Measurements from ENCODE around the gene AMT.
"Not testable (repeated sequence)": the region's sequence is repeated elsewhere in the genome, so short reads cannot be mapped to it uniquely, and the experiment has no call there.

AMT gene

DNA sequence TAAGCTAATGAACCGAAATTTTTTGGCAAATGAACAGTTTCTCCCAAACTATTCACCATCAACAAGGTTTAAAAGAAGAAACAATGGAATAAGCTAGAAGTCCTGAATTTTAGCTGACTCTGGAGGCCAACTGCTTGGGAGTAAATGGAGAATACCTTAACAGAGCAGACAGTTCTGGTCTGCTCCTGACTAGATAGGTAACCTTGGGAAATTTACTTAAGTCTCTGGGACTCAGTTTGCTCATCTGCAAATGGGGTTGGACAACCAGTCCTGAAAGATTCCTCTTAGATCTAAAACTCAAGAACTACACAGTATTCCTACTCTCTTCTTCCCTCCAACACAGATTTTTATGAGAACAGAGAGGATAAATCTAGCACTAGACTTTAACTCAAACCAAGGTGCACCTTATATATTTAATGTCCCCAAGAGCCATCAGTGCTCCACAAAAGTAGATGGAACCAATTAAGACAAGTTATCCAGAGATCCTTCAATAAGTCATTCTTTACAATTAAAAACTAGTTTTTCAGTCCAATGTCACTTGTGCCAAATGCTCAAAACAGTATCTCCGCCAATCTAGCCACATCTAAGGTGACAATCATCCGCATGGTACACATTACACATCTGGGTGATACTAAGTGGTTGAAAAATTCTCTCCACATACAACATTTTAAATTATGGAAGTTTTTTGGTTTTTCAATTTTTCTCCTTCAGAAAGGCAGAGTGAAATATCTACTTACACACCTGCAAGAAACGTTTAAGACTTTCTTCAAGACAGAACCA lies 12.0 kb downstream of the AMT start:
- no peak for TF ChIP-seq CTCF (IDR thresholded peaks at IDR 0.05; ENCODE audit: extremely low read depth, insufficient read depth, missing control alignments)
- DNase-seq (ENCODE audit: low spot score) = no peak
- in situ Hi-C loops (cut with MboI; ENCODE audit: low pct_unique_long_range_greater_than_20kb, low sequenced_read_pairs, unreplicated experiment) = no loop called here

- in situ Hi-C loops (cut with MboI; ENCODE audit: low pct_unique_long_range_greater_than_20kb, low sequenced_read_pairs, unreplicated experiment) = no loop called here
- no peak for TF ChIP-seq CTCF (IDR thresholded peaks at IDR 0.05; ENCODE audit: extremely low read depth, insufficient read depth, missing control alignments)
- no peak for DNase-seq (ENCODE audit: low spot score)
Measured at GRCh38 chr3:49406571-49407565, 15.4 kb downstream of the AMT start.

GRCh38 chr3:49405570-49405969 lies 16.7 kb downstream of the AMT start:
- in situ Hi-C loops (cut with MboI; ENCODE audit: low pct_unique_long_range_greater_than_20kb, low sequenced_read_pairs, unreplicated experiment); DNase-seq (ENCODE audit: low spot score): not testable (repeated sequence)

DNA sequence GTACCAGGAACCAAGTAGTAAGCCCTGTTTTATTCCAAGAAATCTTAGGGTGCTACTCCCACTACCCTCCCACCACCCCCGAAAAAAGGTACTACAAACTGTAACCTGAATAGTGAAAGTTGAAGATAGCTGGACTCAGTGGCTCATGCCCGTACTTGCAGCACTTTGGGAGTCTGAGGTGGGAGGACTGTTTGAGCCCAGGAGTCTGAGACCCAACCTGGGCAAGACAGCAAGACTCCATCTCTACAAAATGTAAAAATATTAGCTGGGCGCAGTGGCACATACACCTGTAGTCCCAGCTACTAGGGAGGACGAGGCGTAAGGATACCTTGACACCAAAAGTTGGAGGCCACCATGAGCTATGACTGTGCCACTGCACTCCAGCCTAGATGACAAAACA lies 18.4 kb downstream of the AMT start:
- in situ Hi-C loops (cut with MboI; ENCODE audit: low pct_unique_long_range_greater_than_20kb, low sequenced_read_pairs, unreplicated experiment) = no loop called here
- no peak for TF ChIP-seq CTCF (IDR thresholded peaks at IDR 0.05; ENCODE audit: extremely low read depth, insufficient read depth, missing control alignments)
- DNase-seq (ENCODE audit: low spot score) = no peak

DNA sequence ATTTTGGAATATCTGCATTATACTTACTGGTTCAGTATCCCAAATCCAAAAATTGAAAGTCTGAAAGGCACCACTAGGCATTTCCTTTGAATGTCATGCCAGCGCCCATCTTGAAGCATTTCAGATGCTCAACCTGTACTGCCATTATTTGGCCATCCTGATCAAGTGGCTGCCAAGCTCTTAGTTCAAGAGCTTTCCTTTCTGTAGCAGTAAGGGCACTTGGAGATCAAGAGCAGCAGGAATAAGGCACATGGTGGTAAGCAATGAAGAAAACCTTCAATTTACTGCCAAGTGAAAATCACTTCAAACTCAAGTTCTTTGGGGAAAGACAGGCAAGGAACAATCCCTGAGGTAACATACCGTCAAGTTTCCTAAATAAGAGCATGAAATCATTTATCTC lies 20.5 kb downstream of the AMT start:
- no peak for DNase-seq (ENCODE audit: low spot score)
- in situ Hi-C loops (cut with MboI; ENCODE audit: low pct_unique_long_range_greater_than_20kb, low sequenced_read_pairs, unreplicated experiment) = no loop called here
- no peak for TF ChIP-seq CTCF (IDR thresholded peaks at IDR 0.05; ENCODE audit: extremely low read depth, insufficient read depth, missing control alignments)

- TF ChIP-seq CTCF (IDR thresholded peaks at IDR 0.05; ENCODE audit: extremely low read depth, insufficient read depth, missing control alignments) = no peak
- in situ Hi-C loops (cut with MboI; ENCODE audit: low pct_unique_long_range_greater_than_20kb, low sequenced_read_pairs, unreplicated experiment) = no loop called here
- DNase-seq (ENCODE audit: low spot score) = no peak
Measured at GRCh38 chr3:49399461-49399860, 22.8 kb downstream of the AMT start.

GRCh38 chr3:49397470-49397869 lies 24.8 kb downstream of the AMT start:
- no peak for DNase-seq (ENCODE audit: low spot score)
- TF ChIP-seq CTCF (IDR thresholded peaks at IDR 0.05; ENCODE audit: extremely low read depth, insufficient read depth, missing control alignments) = no peak
- in situ Hi-C loops (cut with MboI; ENCODE audit: low pct_unique_long_range_greater_than_20kb, low sequenced_read_pairs, unreplicated experiment) = no loop called here

DNA sequence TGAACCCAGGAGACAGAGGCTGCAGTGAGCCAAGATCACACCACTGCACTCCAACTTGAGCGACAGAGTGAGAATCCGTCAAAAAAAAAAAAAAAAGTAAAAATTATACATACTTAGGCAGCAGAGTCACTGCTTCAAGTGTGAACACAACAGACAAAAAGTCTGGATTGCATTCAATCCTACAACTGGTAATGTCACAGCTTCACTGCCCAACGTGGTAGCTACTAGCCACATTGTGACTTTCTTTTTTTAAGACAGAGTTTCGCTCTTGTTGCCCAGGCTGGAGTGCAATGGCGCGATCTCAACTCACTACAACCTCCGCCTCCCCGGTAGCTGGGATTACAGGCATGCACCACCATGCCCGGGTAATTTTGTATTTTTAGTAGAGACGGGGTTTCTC lies 31.0 kb downstream of the AMT start:
- DNase-seq (ENCODE audit: low spot score); in situ Hi-C loops (cut with MboI; ENCODE audit: low pct_unique_long_range_greater_than_20kb, low sequenced_read_pairs, unreplicated experiment): not testable (repeated sequence)

All from GM13977 (cell line).